Measurements from ENCODE around the gene AURKAIP1. TPM values are rescaled to one million over a fixed set of nuclear protein-coding genes. Genes with fewer than 3 reads are reported as not detected.

AURKAIP1 gene
- total and polyA plus RNA-seq, 2 of the 13 experiments (the other 11 are each of a cell fraction or from before 2014, with no cell fraction given) = 69.5 to 175 TPM

GRCh38 chr1:1324084-1324523, 50.9 kb downstream of the AURKAIP1 start:
- POLR2A ChIA-PET = no interaction called here
- no TSS peak for BruUV-seq (replicated peaks)
- TF ChIP-seq ZNF772 (CRISPR knock-in tag; IDR thresholded peaks at IDR 0.05) (no peak), ISL2 (CRISPR knock-in tag; IDR thresholded peaks at IDR 0.05) (no peak), ZNF598 (CRISPR knock-in tag; IDR thresholded peaks at IDR 0.05; ENCODE audit: borderline replicate concordance) (no peak), ZNF768 (CRISPR knock-in tag; IDR thresholded peaks at IDR 0.05) (no peak), FOXK1 (CRISPR knock-in tag; IDR thresholded peaks at IDR 0.05; ENCODE audit: borderline replicate concordance, low read depth) (no peak), NONO (IDR thresholded peaks at IDR 0.05) (no peak), NONO (CRISPR knock-in tag; conservative IDR thresholded peaks at IDR 0.05) (0 out of 2 replicates have a peak, but pooled peaks have one; percentile 59), CBX2 (IDR thresholded peaks at IDR 0.05; ENCODE audit: low read depth, low read length) (no peak), CBX2 (CRISPR knock-in tag; IDR thresholded peaks at IDR 0.05; ENCODE audit: low read depth) (no peak), FOXP1 (IDR thresholded peaks at IDR 0.05) (no peak), FOXP1 (CRISPR knock-in tag; IDR thresholded peaks at IDR 0.05) (no peak), ZBTB8A (CRISPR knock-in tag; IDR thresholded peaks at IDR 0.05; ENCODE audit: borderline replicate concordance, low read depth) (no peak), GTF2F1 (IDR thresholded peaks at IDR 0.05; ENCODE audit: low read length) (no peak), ZBTB3 (CRISPR knock-in tag; IDR thresholded peaks at IDR 0.05; ENCODE audit: borderline replicate concordance, low read depth) (no peak), ZNF563 (CRISPR knock-in tag; IDR thresholded peaks at IDR 0.05) (no peak), ZNF607 (CRISPR knock-in tag; IDR thresholded peaks at IDR 0.05; ENCODE audit: borderline replicate concordance) (no peak), RERE (CRISPR knock-in tag; IDR thresholded peaks at IDR 0.05; ENCODE audit: low read depth) (no peak), ZNF547 (CRISPR knock-in tag; IDR thresholded peaks at IDR 0.05) (no peak), ZNF816 (CRISPR knock-in tag; IDR thresholded peaks at IDR 0.05; ENCODE audit: borderline replicate concordance) (no peak), HMG20A (CRISPR knock-in tag; IDR thresholded peaks at IDR 0.05; ENCODE audit: borderline replicate concordance) (no peak)

More at GRCh38 chr1:1324084-1324523, 50.9 kb downstream of the AURKAIP1 start:
- intact Hi-C loops (cut with micrococcal nuclease; ENCODE audit: unreplicated experiment) (loop anchor here (2.0 kb wide), 1 partner anchor 21 kb away; no protein-coding TSS in a partner anchor), in situ Hi-C loops (cut with HindIII; ENCODE audit: extremely low pct_ligation_motif_present, low pct_unique_long_range_greater_than_20kb) (no loop called here)
- Histone ChIP-seq H3K36me3 (replicated peaks in 1 of 2; ENCODE audit: control insufficient read depth in 1 of 2, insufficient read depth in 2 of 2, low read length in 2 of 2) (peaks cover 8 to 16% of the 10 kb centered on the region in 2 experiments; a peak in 4 of 5 replicates), H3K27me3 (ENCODE audit: control insufficient read depth in 1 of 2, insufficient read depth in 2 of 2, low read length in 2 of 2) (no peaks in the 10 kb centered on the region), H3K79me2 (ENCODE audit: insufficient read depth, low read length) (peaks cover 52% of the 10 kb centered on the region), H2AFZ (ENCODE audit: low read length) (no peak overlapping the region), H3K4me1 (ENCODE audit: insufficient read depth, low read length) (peaks cover 23% of the 10 kb centered on the region), H3K4me3 (replicated peaks in 1 of 3; ENCODE audit: insufficient read depth in 1 of 3, low read depth in 2 of 3, low read length in 3 of 3) (peak overlapping the region; percentile 68 to 99 (median 95); a peak in 5 of 6 replicates), H3K27ac (ENCODE audit: extremely low read length, insufficient read depth, low read length) (peak overlapping the region; percentile 69), H3K9me3 (ENCODE audit: low read length) (no peaks in the 10 kb centered on the region), H3K4me2 (ENCODE audit: low read depth, low read length) (peak overlapping the region; percentile 67), H4K20me1 (ENCODE audit: insufficient read depth, low read length) (peaks cover 5% of the 10 kb centered on the region; the same call in 1 of the 2 replicates), H3K9ac (ENCODE audit: insufficient read depth, low read depth, low read length) (peak overlapping the region; percentile 96)
- CTCF ChIA-PET (ENCODE audit: low intra/inter-chr PET ratio, low total read pairs) = no interaction called here
- FAIRE-seq (no peak), ATAC-seq (peak; percentile 3), DNase-seq (ENCODE audit: low spot score) (no peak)
- WGBS (ENCODE audit: low lambda C conversion rate) = no CpG with 5 or more reads among the region's 41 CpGs
